GM12873 (cell line): ENCODE measurements around the gene BARHL2.

Experiments
- CTCF ChIP-seq: IDR thresholded peaks from 2 replicates; pipeline ENCODE4 v1.5.1; 2012; ENCODE audit warnings: low read depth, mild to moderate bottlenecking, moderate library complexity, low read length, control low read depth; ENCODE audit not compliant: insufficient read depth; ENCODE audit errors: missing control alignments

The BARHL2 gene

GRCh38 chr1:90716552-90717355 lies at the start of gene BARHL2:
Gene BARHL2 (minus strand): TSS chr1:90717302. CDS start chr1:90717195, 107 bp downstream.
- TF ChIP-seq CTCF = no peak

DNA sequence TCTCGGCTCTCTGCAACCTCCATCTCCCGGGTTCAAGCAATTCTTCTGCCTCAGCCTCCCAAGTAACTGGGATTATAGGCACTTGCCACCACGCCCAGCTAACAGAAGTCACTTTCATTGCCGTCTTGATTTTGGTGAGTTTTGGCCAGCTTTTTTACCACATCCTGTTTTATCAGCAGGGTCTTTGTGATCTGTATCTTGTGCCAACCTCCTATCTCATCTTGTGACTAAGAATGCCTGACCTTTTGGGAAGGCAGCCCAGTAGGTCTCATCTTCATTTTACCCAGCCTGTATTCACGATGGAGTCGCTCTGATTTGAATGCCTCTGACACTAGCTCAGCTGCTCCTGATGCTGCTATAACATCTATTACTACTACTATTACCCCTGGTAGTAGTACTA lies 46.8 kb upstream of the BARHL2 start:
- no peak for TF ChIP-seq CTCF

GRCh38 chr1:90763506-90763905 lies 46.4 kb upstream of the BARHL2 start:
- TF ChIP-seq CTCF = no peak

GRCh38 chr1:90761781-90762589 lies 44.9 kb upstream of the BARHL2 start:
- no peak for TF ChIP-seq CTCF

- TF ChIP-seq CTCF = no peak
Observed at GRCh38 chr1:90761156-90761555, 44.1 kb upstream of the BARHL2 start.

DNA sequence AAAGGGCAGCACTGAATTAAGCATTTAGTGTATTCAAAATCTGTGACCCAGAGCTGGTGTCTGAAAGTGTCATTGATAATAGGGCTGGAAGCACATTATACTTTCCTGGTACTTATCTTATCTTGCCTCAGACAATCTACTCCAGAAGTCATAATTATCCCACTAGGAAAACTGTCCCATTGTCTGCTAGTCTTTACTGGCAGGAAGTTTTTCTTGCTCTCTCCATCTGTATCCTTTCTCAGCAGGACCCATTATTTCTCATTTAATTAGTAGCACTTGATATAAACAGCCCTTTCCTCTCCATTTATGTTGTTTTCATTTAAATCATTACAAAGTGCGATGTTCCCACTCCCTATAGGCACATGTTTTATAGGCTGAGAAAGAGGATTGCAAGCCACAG lies 36.5 kb upstream of the BARHL2 start:
- TF ChIP-seq CTCF = no peak

DNA sequence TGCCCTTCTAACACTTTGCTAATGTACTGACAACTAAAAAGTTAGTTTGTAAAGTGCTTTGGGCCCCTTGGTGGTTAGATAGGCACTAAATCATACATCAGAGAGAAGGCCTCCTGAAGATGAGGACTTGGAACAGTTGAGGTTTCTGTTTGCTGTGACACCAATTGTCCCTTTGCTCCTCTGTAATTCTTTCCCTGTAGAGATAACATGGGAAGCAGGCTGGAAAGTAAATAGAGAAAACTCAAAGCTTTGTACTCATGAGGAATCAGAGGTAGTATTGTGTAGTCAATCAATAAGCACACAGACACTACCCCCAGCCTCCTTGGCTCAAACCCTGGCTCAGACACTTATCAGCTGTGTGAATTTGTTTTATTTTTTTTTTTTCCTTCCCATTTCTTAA lies 31.6 kb upstream of the BARHL2 start:
- no peak for TF ChIP-seq CTCF
